WTC11 (cell line): ENCODE measurements around the gene PRCC. TPM values are rescaled to one million over a fixed set of nuclear protein-coding genes. Genes with fewer than 3 reads are reported as not detected.
A peak's percentile ranks its signal among the peaks of the same experiment; 100 is the strongest.

Source experiments
- ATF1 ChIP-seq: sonication (generic); formaldehyde crosslinking; IDR thresholded peaks from 2 replicates; pipeline ENCODE4 v1.8.1; 2023; ENCODE audit warnings: mild to moderate bottlenecking, moderate library complexity, missing genetic modification reagents
- ESRRA ChIP-seq: sonication (generic); formaldehyde crosslinking; IDR thresholded peaks from 2 replicates; pipeline ENCODE4 v1.8.1; 2022; ENCODE audit warnings: mild to moderate bottlenecking, missing genetic modification reagents, borderline replicate concordance
- ETV6 ChIP-seq: sonication (generic); formaldehyde crosslinking; IDR thresholded peaks from 2 replicates; pipeline ENCODE4 v1.8.1; 2022; ENCODE audit warnings: mild to moderate bottlenecking, missing genetic modification reagents
- FOXJ3 ChIP-seq: sonication (generic); formaldehyde crosslinking; IDR thresholded peaks from 2 replicates; pipeline ENCODE4 v1.9.0; 2021; ENCODE audit warnings: missing genetic modification reagents, mild to moderate bottlenecking, borderline replicate concordance
- GTF2I ChIP-seq: fragments of 250-450 bp; sonication (Bioruptor Pico); conservative IDR thresholded peaks from 2 replicates; pipeline ENCODE4 v1.4.0; 2021; ENCODE audit warnings: mild to moderate bottlenecking
- HMGXB4 ChIP-seq: sonication (generic); formaldehyde crosslinking; IDR thresholded peaks from 2 replicates; pipeline ENCODE4 v1.8.1; 2023; ENCODE audit warnings: mild to moderate bottlenecking, moderate library complexity, missing genetic modification reagents
- IRF1 ChIP-seq: sonication (generic); formaldehyde crosslinking; IDR thresholded peaks from 2 replicates; pipeline ENCODE4 v1.8.0; 2023; ENCODE audit warnings: missing genetic modification reagents
- JUN ChIP-seq: sonication (generic); formaldehyde crosslinking; IDR thresholded peaks from 2 replicates; pipeline ENCODE4 v1.8.0; 2023; ENCODE audit warnings: mild to moderate bottlenecking, missing genetic modification reagents
- MAX ChIP-seq: sonication (generic); formaldehyde crosslinking; IDR thresholded peaks from 2 replicates; pipeline ENCODE4 v1.8.0; 2022; ENCODE audit warnings: mild to moderate bottlenecking, missing genetic modification reagents
- PRDM15 ChIP-seq: sonication (generic); formaldehyde crosslinking; IDR thresholded peaks from 2 replicates; pipeline ENCODE4 v1.8.0; 2022; ENCODE audit warnings: missing genetic modification reagents
- SMAD4 ChIP-seq: sonication (generic); formaldehyde crosslinking; IDR thresholded peaks from 2 replicates; pipeline ENCODE4 v1.8.0; 2022; ENCODE audit warnings: mild to moderate bottlenecking, missing genetic modification reagents
- SP1 ChIP-seq: sonication (generic); formaldehyde crosslinking; conservative IDR thresholded peaks from 2 replicates; pipeline ENCODE4 v1.8.1; 2022; ENCODE audit warnings: missing genetic modification reagents
- STAT6 ChIP-seq: sonication (generic); formaldehyde crosslinking; conservative IDR thresholded peaks from 2 replicates; pipeline ENCODE4 v1.8.1; 2023; ENCODE audit warnings: mild to moderate bottlenecking, low read depth, missing genetic modification reagents, moderate library complexity
- TEAD4 ChIP-seq: sonication (generic); formaldehyde crosslinking; IDR thresholded peaks from 2 replicates; pipeline ENCODE4 v1.8.0; 2022; ENCODE audit warnings: mild to moderate bottlenecking, missing genetic modification reagents
- TP53 ChIP-seq: sonication (generic); formaldehyde crosslinking; IDR thresholded peaks from 2 replicates; pipeline ENCODE4 v1.8.1; 2023; ENCODE audit warnings: mild to moderate bottlenecking, missing genetic modification reagents
- ZNF138 ChIP-seq: sonication (generic); formaldehyde crosslinking; conservative IDR thresholded peaks from 2 replicates; pipeline ENCODE4 v1.8.1; 2022; ENCODE audit warnings: mild to moderate bottlenecking, moderate library complexity, missing genetic modification reagents
- ZNF423 ChIP-seq: fragments of 250-450 bp; sonication (Bioruptor Pico); IDR thresholded peaks from 2 replicates; pipeline ENCODE4 v2.1.2; 2022; ENCODE audit warnings: mild to moderate bottlenecking, moderate library complexity
- ZNF671 ChIP-seq: fragments of 250-450 bp; sonication (Bioruptor Pico); IDR thresholded peaks from 2 replicates; pipeline ENCODE4 v1.8.0; 2021; ENCODE audit warnings: mild to moderate bottlenecking
- total RNA-seq: library from RNA; stranded (reverse); gene quantifications from 3 replicates; pipeline ENCODE4 v1.2.3, GENCODE V29; 2021

PRCC gene
- total RNA-seq, 1 experiment from 2014 or later, result 97.4 TPM

GRCh38 chr1:156813750-156814570 lies 46.6 kb downstream of the PRCC start (continued):
- peak; percentile 17; the same call in 1 of the 2 replicates for TF ChIP-seq JUN (CRISPR knock-in tag)
- peak; percentile 34; the same call in 1 of the 2 replicates for TF ChIP-seq TEAD4
- peak; percentile 78 for TF ChIP-seq SP1 (CRISPR knock-in tag)
- peak; percentile 75; the same call in 1 of the 2 replicates for TF ChIP-seq ZNF138 (CRISPR knock-in tag)
- TF ChIP-seq FOXJ3, result no peak
- TF ChIP-seq HMGXB4 (CRISPR knock-in tag), result peak; percentile 94
- no peak for TF ChIP-seq STAT6 (CRISPR knock-in tag)
- TF ChIP-seq ZNF423 (CRISPR knock-in tag), result no peak
- TF ChIP-seq SMAD4, result peak; percentile 83
- no peak for TF ChIP-seq GTF2I (CRISPR knock-in tag)
- TF ChIP-seq PRDM15 (CRISPR knock-in tag), result peak; percentile 54
- peak; percentile 65; the same call in 1 of the 2 replicates for TF ChIP-seq IRF1 (CRISPR knock-in tag)
- peak; percentile 63; the same call in 1 of the 2 replicates for TF ChIP-seq ESRRA (CRISPR knock-in tag)
- peak; percentile 76; the same call in 1 of the 2 replicates for TF ChIP-seq ATF1
- peak; percentile 75; the same call in 1 of the 2 replicates for TF ChIP-seq TP53 (CRISPR knock-in tag)
- TF ChIP-seq MAX (CRISPR knock-in tag), result peak; percentile 99
- peak; percentile 85; the same call in 1 of the 2 replicates for TF ChIP-seq ETV6 (CRISPR knock-in tag)
- TF ChIP-seq ZNF671, result no peak
